ENCODE results near the gene PITX2. TPM values are rescaled to one million over a fixed set of nuclear protein-coding genes. Genes with fewer than 3 reads are reported as not detected.
A peak's percentile ranks its signal among the peaks of the same experiment; 100 is the strongest.

Gene PITX2
- total and polyA plus RNA-seq, 2 of the 8 experiments (the other 6 are each of a cell fraction or from before 2014, with no cell fraction given): 0.09 to 0.67 TPM

GRCh38 chr4:110643096-110643495 lies 20.2 kb upstream of the PITX2 start:
- Histone ChIP-seq H3K23ac (ENCODE audit: insufficient read length) (no peak overlapping the region), H3K14ac (ENCODE audit: insufficient read length) (no peak overlapping the region), H3K27ac (ENCODE audit: low read depth, low read length) (no peak overlapping the region), H3K18ac (ENCODE audit: extremely low read depth, low read length) (no peak overlapping the region), H3K23me2 (ENCODE audit: low read depth, low read length) (peaks cover 3% of the 10 kb centered on the region; the same call in 1 of the 2 replicates), H3K9ac (replicated peaks in 1 of 4; ENCODE audit: extremely low read depth in 1 of 4, low read depth in 3 of 4, low read length in 3 of 4) (no peak overlapping the region), H2BK15ac (ENCODE audit: low read length) (no peak overlapping the region), H3K4me3 (ENCODE audit: extremely low read depth in 1 of 4, insufficient read depth in 2 of 4, low read depth in 3 of 4, low read length in 4 of 4) (0 out of 8 replicates have a peak overlapping the region, but pooled peaks of 1 of the 4 experiments have one; percentile 15), H2BK12ac (ENCODE audit: low read depth, low read length) (peak overlapping the region; percentile 33; the same call in 1 of the 2 replicates), H2AFZ (ENCODE audit: low read length) (no peak overlapping the region), H3K9me3 (ENCODE audit: insufficient read depth in 2 of 2, low read depth in 1 of 2, low read length in 1 of 2) (no peaks in the 10 kb centered on the region), H3K27me3 (replicated peaks in 1 of 4; ENCODE audit: control insufficient read depth in 3 of 4, extremely low read depth in 1 of 4, insufficient read depth in 3 of 4, low read length in 3 of 4) (peaks cover 26 to 49% (median 44%) of the 10 kb centered on the region in 4 experiments), H3K79me2 (ENCODE audit: control insufficient read depth in 1 of 2, insufficient read depth in 2 of 2, low read length in 2 of 2) (no peaks in the 10 kb centered on the region), H4K8ac (ENCODE audit: extremely low read depth, insufficient read depth, low read length) (no peak overlapping the region), H3K79me1 (ENCODE audit: low read depth, low read length) (no peaks in the 10 kb centered on the region; the same call in 1 of the 2 replicates), H3K4me2 (ENCODE audit: insufficient read depth in 1 of 2, low read depth in 2 of 2, low read length in 2 of 2) (peak overlapping the region; percentile 43 to 66), H3K36me3 (ENCODE audit: control insufficient read depth in 2 of 4, insufficient read depth in 4 of 4, low read length in 3 of 4) (no peaks in the 10 kb centered on the region), H2AK5ac (ENCODE audit: low read depth, low read length) (no peak overlapping the region), H3K56ac (replicated peaks; ENCODE audit: insufficient read length, low read depth, low read length) (no peak overlapping the region), H3K4me1 (replicated peaks in 1 of 4; ENCODE audit: control insufficient read depth in 3 of 4, insufficient read depth in 4 of 4, low read length in 3 of 4) (peaks cover 12 to 26% (median 18%) of the 10 kb centered on the region in 4 experiments), H2BK5ac (ENCODE audit: low read depth, low read length) (no peak overlapping the region), H2BK20ac (ENCODE audit: low read length) (no peak overlapping the region), H4K5ac (ENCODE audit: insufficient read length, low read depth, low read length) (no peak overlapping the region), H4K20me1 (replicated peaks in 1 of 2; ENCODE audit: control insufficient read depth in 1 of 2, insufficient read depth in 2 of 2, low read length in 2 of 2) (peaks cover 0 to 3% of the 10 kb centered on the region in 2 experiments), H2BK120ac (replicated peaks; ENCODE audit: low read depth, low read length) (no peak overlapping the region), H4K91ac (replicated peaks; ENCODE audit: insufficient read length, low read length) (no peak overlapping the region), H3K4ac (replicated peaks; ENCODE audit: insufficient read length, low read depth, low read length) (no peak overlapping the region)
- FAIRE-seq (peak; percentile 85), DNase-seq (ENCODE audit: low read depth in 1 of 2, low spot score in 2 of 2) (no peak)
- WGBS, 2 experiments (ENCODE audit: extremely low coverage in 1 of 2, insufficient coverage in 1 of 2, insufficient read length in 1 of 2, insufficient replicate concordance in 2 of 2, low coverage in 1 of 2, low lambda C conversion rate in 2 of 2, missing lambda C conversion rate in 1 of 2): 38% methylated on average over 1 of the region's 1 CpG; no CpG with 5 or more reads in 1 of the 2 experiments
- CTCF ChIA-PET (ENCODE audit: partially characterized antibody): interaction anchor here (0.9 to 2.0 kb wide), 5 partner anchors 13 to 316 kb away, joined by 3 to 8 read pairs (median 5); no protein-coding TSS in a partner anchor
- POLR2A ChIA-PET (ENCODE audit: partially characterized antibody): interaction anchor here (1.0 kb wide), 1 partner anchor 9 kb away, joined by 7 read pairs; no protein-coding TSS in a partner anchor
- TF ChIP-seq SRF (IDR thresholded peaks at IDR 0.05; ENCODE audit: low read depth, low read length): no peak
- TF ChIP-seq JUN (IDR thresholded peaks at IDR 0.05; ENCODE audit: low read depth, low read length): 0 out of 2 replicates have a peak, but pooled peaks have one; percentile 5
